Anterior cingulate cortex (tissue), 58 donors: Measurements from ENCODE around the gene CDH18.

Experiments used
- DNase-seq, 58 donors: peaks; one replicate each; lab custom pipeline; 2025; lab: John Stamatoyannopoulos, UW

Gene CDH18

GRCh38 chr5:19987612-19988361 lies at the start of gene CDH18:
Gene CDH18, minus strand, starts transcription at chr5:19988200. Its CDS starts 149,214 bp downstream, at chr5:19838986.
- peak in 57 of 58 donors; percentile 9 to 86 (median 65) for DNase-seq

- DNase-seq, result no peak
Measured at GRCh38 chr5:20034717-20035116, 46.7 kb upstream of the CDH18 start.

- DNase-seq, result peak in 1 of 58 donors; percentile 2
Measured at GRCh38 chr5:20033881-20034280, 45.9 kb upstream of the CDH18 start.

GRCh38 chr5:20032896-20033295 lies 44.9 kb upstream of the CDH18 start:
- no peak for DNase-seq

- DNase-seq, result no peak
Measured at GRCh38 chr5:20030125-20030524, 42.1 kb upstream of the CDH18 start.

GRCh38 chr5:20029266-20029665 lies 41.3 kb upstream of the CDH18 start:
- no peak for DNase-seq

- DNase-seq, result no peak
Measured at GRCh38 chr5:20028506-20028905, 40.5 kb upstream of the CDH18 start.

- no peak for DNase-seq
Measured at GRCh38 chr5:20023686-20024180, 35.7 kb upstream of the CDH18 start.

GRCh38 chr5:20020247-20020646 lies 32.2 kb upstream of the CDH18 start:
- DNase-seq, result no peak

GRCh38 chr5:20017021-20017420 lies 29.0 kb upstream of the CDH18 start:
- no peak for DNase-seq

- DNase-seq, result no peak
Measured at GRCh38 chr5:20000416-20000815, 12.4 kb upstream of the CDH18 start.

- peak in 12 of 58 donors; percentile 1 to 61 (median 20) for DNase-seq
Measured at GRCh38 chr5:19988457-19988856, 457 bp upstream of the CDH18 start.

- DNase-seq, result no peak
Measured at GRCh38 chr5:19986806-19987205, 1.2 kb downstream of the CDH18 start.

- DNase-seq, result no peak
Measured at GRCh38 chr5:19986031-19986619, 1.9 kb downstream of the CDH18 start.

- no peak for DNase-seq
Measured at GRCh38 chr5:19978476-19978875, 9.5 kb downstream of the CDH18 start.

GRCh38 chr5:19977099-19977498 lies 10.9 kb downstream of the CDH18 start:
- no peak for DNase-seq

GRCh38 chr5:19975795-19976194 lies 12.2 kb downstream of the CDH18 start:
- peak in 3 of 58 donors; percentile 1 to 19 (median 6) for DNase-seq

- DNase-seq, result no peak
Measured at GRCh38 chr5:19960451-19960850, 27.5 kb downstream of the CDH18 start.

GRCh38 chr5:19959830-19960384 lies 28.1 kb downstream of the CDH18 start:
- no peak for DNase-seq

- DNase-seq, result no peak
Measured at GRCh38 chr5:19950897-19951296, 37.1 kb downstream of the CDH18 start.

GRCh38 chr5:19940192-19940591 lies 47.8 kb downstream of the CDH18 start:
- DNase-seq, result no peak

GRCh38 chr5:19930451-19930850 lies 57.5 kb downstream of the CDH18 start:
- DNase-seq, result no peak
